ENCODE results near the gene DYTN.

Gene DYTN, protein sequence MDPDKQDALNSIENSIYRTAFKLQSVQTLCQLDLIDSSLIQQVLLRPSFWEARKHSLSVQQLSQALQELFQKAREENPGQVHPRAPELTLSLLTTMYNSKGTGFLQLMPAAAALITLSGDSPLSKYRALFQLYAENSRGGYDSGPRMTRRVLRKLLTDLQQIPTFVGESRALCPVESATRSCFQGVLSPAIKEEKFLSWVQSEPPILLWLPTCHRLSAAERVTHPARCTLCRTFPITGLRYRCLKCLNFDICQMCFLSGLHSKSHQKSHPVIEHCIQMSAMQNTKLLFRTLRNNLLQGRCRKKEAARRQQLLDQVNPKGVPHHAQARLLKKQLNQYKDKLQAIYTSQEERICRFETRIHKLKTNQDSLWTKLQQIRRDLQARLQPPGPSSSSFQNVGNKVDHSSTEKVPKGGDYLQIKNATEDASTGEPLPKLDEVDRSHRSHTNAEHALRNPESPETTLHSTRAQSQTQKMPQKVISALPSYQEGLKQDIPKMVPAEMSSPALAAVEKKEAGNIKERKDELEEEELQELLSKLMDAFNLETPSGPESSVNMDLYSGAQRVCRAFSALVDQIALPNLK

DNA sequence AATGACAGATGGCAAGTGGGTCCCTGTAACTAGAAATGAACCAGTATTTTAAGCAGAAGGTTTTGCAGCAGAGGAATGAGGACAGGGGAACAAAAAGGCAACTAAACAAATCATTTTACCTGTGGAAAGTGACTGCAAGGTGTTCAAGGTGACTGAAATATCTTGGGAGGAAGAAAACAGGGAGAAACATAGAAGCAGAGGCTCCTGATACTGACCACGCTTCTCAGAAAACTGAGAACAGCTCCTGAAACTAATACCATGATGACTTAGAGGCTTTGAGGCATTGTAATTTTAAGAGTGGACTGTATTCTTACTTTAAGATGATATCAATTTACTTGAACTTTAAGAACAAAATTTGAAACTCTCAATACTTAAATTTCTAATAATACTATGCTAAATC lies at the start of gene DYTN:
Gene DYTN, minus strand, starts transcription at position 101 of the 400 bp plus-strand sequence. CDS start 117 bp downstream, outside the sequence.
- H3K36me3 ChIP-seq, result no peaks in the 10 kb centered on the region
- no peaks in the 10 kb centered on the region for H4K20me1 ChIP-seq
- TF ChIP-seq Cebpa-rat (IDR thresholded peaks at IDR 0.05), result no peak
- H3K4me2 ChIP-seq, result no peak within 1 kb of the TSS
- no peak within 1 kb of the TSS for H3K27ac ChIP-seq
- H3K9me3 ChIP-seq, result peaks cover 5% of the 10 kb centered on the region; the same call in 1 of the 2 replicates
- H3K4me3 ChIP-seq, result no peak within 1 kb of the TSS
- H3K9ac ChIP-seq, result no peak within 1 kb of the TSS
- H3K27me3 ChIP-seq, result no peaks in the 10 kb centered on the region
- H3K4me1 ChIP-seq, result no peaks in the 10 kb centered on the region

DNA sequence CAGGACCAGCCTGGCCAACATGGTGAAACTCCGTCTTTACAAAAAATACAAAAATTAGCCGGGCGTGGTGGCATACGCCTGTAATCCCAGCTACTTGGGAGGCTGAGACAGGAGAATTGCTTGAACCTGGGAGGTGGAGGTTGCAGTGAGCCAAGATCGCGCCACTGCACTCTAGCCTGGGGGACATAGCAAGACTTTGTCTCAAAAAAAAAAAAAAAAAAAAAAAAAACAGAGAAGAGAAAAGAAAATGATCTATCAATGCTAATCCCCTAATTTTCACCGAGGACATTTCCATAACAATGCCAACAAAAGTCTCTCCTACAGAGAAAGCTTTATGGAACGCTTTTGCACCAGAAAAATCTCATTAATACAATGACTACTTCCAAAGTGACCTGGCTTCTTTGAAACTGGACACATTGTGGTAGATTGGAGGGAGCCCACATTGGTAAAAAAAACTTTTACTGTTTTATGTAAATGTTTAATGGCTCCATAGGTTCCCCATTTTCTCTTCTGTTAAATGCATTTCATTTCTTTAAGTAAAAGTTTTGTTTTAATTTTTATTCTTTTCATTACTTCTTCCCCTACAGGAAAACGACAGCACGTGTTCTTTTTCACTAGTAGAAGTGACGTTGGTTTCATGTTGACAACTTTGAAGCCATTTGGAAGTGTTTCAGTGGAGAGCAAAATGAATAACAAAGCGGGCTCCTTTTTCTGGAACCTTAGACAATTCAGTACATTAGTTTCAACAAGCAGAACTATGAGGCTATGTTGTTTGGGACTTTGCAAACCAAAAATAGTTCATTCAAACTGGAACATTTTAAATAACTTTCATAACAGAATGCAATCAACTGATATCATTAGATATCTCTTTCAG lies 48.1 kb upstream of the DYTN start:
- Histone ChIP-seq H3K9ac (peak overlapping the region; percentile 91), H3K27me3 (no peaks in the 10 kb centered on the region), H3K9me3 (no peaks in the 10 kb centered on the region), H3K36me3 (peaks cover 36% of the 10 kb centered on the region), H4K20me1 (no peaks in the 10 kb centered on the region; the same call in 1 of the 2 replicates), H3K4me1 (peaks cover 38% of the 10 kb centered on the region), H3K4me3 (peak overlapping the region; percentile 78), H3K4me2 (peak overlapping the region; percentile 84), H3K27ac (peak overlapping the region; percentile 83)
- TF ChIP-seq Cebpa-rat (IDR thresholded peaks at IDR 0.05), result no peak

DNA sequence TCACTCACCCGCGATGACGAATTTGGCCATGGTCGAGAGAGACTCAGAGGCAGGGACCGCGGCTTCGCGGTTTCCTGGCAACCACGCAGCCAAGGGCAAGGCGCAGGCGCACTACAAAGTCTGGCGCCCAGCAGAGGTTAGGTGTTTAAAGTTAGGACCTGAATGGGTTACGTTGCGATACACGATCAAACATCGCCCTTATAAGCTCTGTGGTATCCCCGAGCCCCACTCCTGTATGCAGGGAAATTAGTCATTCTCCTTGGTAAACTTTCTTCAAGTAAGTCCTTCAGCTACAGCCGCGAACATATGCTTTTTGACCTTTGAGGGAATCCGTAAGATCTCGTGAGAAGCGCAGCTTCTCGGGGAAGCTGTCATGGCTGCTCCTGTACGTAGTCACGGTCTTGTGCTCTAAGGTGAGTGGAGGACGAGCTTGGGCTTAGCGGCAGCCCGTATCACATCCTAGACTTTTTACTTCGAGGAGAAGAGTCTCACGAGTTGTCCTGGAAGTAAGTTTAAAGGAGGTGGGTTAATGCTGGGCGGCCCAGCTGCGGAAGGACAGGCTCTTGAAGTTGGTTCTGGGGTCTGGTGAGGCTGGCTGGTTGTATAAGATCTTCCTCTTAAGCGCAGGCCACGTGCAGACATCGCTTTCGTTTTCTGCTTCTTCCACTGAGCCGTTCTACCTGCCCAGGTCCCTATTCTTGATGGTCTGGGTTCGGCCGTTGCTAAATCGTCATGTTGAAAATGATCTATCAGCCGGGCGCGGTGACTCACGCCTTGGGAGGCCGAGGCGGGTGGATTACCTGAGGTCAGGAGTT lies 47.3 kb upstream of the DYTN start, which contains the start of the genes FASTKD2 and MDH1B:
Gene FASTKD2, plus strand, starts transcription at position 365 of the 815 bp plus-strand sequence. CDS start 1,088 bp downstream, outside the sequence.
Gene MDH1B, minus strand, starts transcription at position 87 of the 815 bp plus-strand sequence. Its CDS starts 57 bp downstream, at position 30.
- Histone ChIP-seq H4K20me1 (no peaks in the 10 kb centered on the region; the same call in 1 of the 2 replicates), H3K4me3 (peak within 1 kb of the TSS; percentile 78), H3K4me1 (peaks cover 38% of the 10 kb centered on the region), H3K9ac (peak within 1 kb of the TSS; percentile 91), H3K27me3 (no peaks in the 10 kb centered on the region), H3K9me3 (no peaks in the 10 kb centered on the region), H3K4me2 (peak within 1 kb of the TSS; percentile 84), H3K36me3 (peaks cover 28% of the 10 kb centered on the region), H3K27ac (peak within 1 kb of the TSS; percentile 83)
- no peak for TF ChIP-seq Cebpa-rat (IDR thresholded peaks at IDR 0.05)

DNA sequence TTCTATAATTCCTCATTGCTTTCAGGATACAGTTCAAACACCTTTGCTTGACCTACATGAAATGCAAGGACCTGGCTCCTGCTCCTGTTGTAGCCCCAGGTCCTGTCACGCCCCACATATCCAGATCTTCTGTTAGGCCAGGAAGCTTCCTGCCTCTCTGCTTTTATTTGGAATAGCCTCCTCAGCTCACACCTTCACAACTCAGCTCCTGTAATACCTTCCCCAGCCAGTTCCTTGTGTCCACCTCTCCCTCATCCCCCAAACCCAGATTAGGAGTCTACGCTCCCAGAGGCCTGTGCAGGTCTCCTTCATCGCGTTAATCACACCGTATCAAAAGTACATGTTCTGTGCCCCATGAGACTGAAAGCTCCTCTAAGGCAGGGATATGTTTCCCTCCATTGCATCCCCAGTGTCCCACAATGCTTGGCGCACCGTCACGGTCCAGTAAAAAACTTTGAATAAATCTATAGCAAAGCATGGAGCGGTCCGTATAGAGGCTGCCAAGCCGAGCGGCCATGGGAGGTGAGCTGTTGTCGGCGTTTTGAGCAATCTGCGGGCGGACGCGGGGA lies 46.6 kb upstream of the DYTN start:
- Histone ChIP-seq H3K9ac (peak overlapping the region; percentile 91), H3K4me2 (peak overlapping the region; percentile 84), H3K27me3 (no peaks in the 10 kb centered on the region), H3K4me1 (peaks cover 38% of the 10 kb centered on the region), H3K9me3 (no peaks in the 10 kb centered on the region), H3K4me3 (peak overlapping the region; percentile 78), H4K20me1 (no peaks in the 10 kb centered on the region; the same call in 1 of the 2 replicates), H3K36me3 (peaks cover 21% of the 10 kb centered on the region), H3K27ac (peak overlapping the region; percentile 83)
- no peak for TF ChIP-seq Cebpa-rat (IDR thresholded peaks at IDR 0.05)

DNA sequence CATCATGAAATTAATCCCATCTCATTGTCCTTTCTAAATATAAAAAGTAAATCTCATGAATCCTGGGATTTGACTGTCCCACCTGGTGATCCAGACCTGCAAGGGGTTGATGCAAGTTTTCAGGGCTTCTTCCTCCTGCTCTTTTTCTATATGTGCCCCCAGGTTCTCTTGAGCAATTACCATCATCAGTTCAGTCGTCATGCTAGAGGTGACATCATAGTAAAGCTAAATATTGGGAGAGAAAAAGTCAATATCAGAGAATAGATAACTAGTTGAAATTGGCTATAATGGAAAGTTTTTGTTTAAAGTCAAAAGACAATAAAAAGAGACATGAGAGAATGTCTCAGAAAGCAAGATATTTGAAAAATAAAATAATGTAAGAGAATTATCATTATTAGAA lies 38.6 kb upstream of the DYTN start:
- H3K27ac ChIP-seq, result no peak overlapping the region
- no peak overlapping the region for H3K4me2 ChIP-seq
- H4K20me1 ChIP-seq, result no peaks in the 10 kb centered on the region
- H3K36me3 ChIP-seq, result no peaks in the 10 kb centered on the region
- no peaks in the 10 kb centered on the region for H3K9me3 ChIP-seq
- TF ChIP-seq Cebpa-rat (IDR thresholded peaks at IDR 0.05), result no peak
- H3K4me1 ChIP-seq, result no peaks in the 10 kb centered on the region
- no peak overlapping the region for H3K9ac ChIP-seq
- no peak overlapping the region for H3K4me3 ChIP-seq
- H3K27me3 ChIP-seq, result no peaks in the 10 kb centered on the region

DNA sequence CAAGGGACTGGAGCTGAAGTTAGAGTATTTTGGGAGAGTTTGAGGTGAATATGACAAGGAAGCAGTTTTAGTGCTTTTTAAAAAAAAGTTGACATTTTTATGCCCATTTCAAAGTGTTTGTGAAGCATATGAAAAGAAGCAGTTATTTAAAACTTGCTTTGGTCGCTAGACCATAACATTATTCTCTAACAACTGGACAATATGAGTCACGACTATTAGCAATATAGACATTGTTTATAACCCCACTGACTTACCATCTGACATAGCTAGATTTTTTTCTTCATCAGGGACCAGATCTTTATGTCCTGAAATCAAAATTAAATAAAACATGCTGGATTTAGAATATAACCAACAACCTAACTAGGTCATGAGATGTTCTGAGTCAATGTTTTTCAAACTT lies 22.6 kb upstream of the DYTN start:
- H3K4me1 ChIP-seq, result peaks cover 6% of the 10 kb centered on the region

DNA sequence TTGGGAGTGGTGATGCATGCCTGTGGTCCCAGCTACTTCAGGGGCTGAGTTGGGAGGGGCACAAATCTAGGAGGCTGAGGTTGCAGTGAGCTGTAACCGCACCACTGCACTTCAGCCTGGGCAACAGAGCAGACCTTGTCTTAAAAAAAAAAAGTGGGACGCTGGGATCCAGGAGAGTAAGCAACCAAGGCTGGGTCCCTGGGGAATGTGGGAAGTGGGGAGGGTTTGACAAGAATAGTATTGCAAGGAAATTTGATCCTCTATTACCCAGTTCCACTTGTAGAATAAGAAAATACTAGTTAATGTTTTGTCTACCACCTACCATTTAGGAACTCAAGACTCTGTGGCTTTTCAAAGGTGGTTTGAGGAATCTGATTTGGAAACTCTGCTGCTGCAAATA lies 21.1 kb upstream of the DYTN start:
- Histone ChIP-seq H4K20me1 (no peaks in the 10 kb centered on the region), H3K36me3 (no peaks in the 10 kb centered on the region), H3K4me3 (no peak overlapping the region), H3K27me3 (no peaks in the 10 kb centered on the region), H3K9me3 (no peaks in the 10 kb centered on the region), H3K9ac (no peak overlapping the region), H3K4me1 (peaks cover 6% of the 10 kb centered on the region), H3K4me2 (peak overlapping the region; percentile 3; the same call in 1 of the 2 replicates), H3K27ac (no peak overlapping the region)
- no peak for TF ChIP-seq Cebpa-rat (IDR thresholded peaks at IDR 0.05)

More for the DNA sequence above, 22.6 kb upstream of the DYTN start:
- no peaks in the 10 kb centered on the region for H3K9me3 ChIP-seq
- H3K9ac ChIP-seq, result no peak overlapping the region
- no peaks in the 10 kb centered on the region for H3K36me3 ChIP-seq
- no peak overlapping the region for H3K4me3 ChIP-seq
- H4K20me1 ChIP-seq, result no peaks in the 10 kb centered on the region
- no peaks in the 10 kb centered on the region for H3K27me3 ChIP-seq
- TF ChIP-seq Cebpa-rat (IDR thresholded peaks at IDR 0.05), result no peak
- H3K27ac ChIP-seq, result no peak overlapping the region
- H3K4me2 ChIP-seq, result no peak overlapping the region

DNA sequence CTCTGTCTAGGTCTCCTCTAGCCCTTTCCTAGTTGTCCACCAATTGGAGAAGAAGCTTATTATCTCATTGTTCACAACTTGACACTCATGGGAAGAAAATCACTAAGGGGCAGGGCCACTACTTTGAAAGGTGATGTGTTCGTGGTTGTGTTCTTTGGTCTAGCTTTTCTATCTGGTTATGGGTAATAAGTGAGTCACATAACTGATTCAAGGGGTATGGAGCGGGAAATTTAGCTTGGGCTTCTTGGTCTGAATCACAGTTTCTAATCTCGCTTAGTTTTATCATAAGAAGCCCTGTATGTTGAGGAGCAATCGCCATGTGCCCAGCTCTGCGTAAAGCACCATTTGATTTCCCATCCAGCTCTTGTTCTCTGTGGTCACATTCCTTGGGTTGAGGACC lies 18.7 kb upstream of the DYTN start:
- H3K9me3 ChIP-seq, result no peaks in the 10 kb centered on the region
- no peak for TF ChIP-seq Cebpa-rat (IDR thresholded peaks at IDR 0.05)
- no peaks in the 10 kb centered on the region for H3K36me3 ChIP-seq
- no peaks in the 10 kb centered on the region for H3K27me3 ChIP-seq
- no peak overlapping the region for H3K4me2 ChIP-seq
- no peaks in the 10 kb centered on the region for H4K20me1 ChIP-seq
- no peak overlapping the region for H3K4me3 ChIP-seq
- peaks cover 6% of the 10 kb centered on the region for H3K4me1 ChIP-seq
- H3K27ac ChIP-seq, result no peak overlapping the region
- no peak overlapping the region for H3K9ac ChIP-seq

Measured in BLaER1 (cell line).